Upper lobe of left lung (tissue), 4 donors: ENCODE measurements around the gene RNASET2.

Experiments used
- EP300 ChIP-seq, 4 donors: sonication (generic); formaldehyde crosslinking; IDR thresholded peaks; one replicate each; pipeline ENCODE4 v1.5.1; 2017; ENCODE audit warnings: antibody characterized with exemption in 4 of 4, control low read depth in 2 of 4
- POLR2A ChIP-seq, 4 donors: fragments of 450-650 bp; IDR thresholded peaks; one replicate each; pipeline ENCODE4 v1.5.1; 2016 to 2017; ENCODE audit warnings: antibody characterized with exemption in 4 of 4, mild to moderate bottlenecking in 2 of 4
- TF ChIP-seq, protein P1 (sequence below), 6 experiments: fragments of 450-650 bp in 4 of 6; fragments of 200-600 bp in 2 of 6; sonication (generic) in 2 of 6; IDR thresholded peaks; one replicate each; pipeline ENCODE4 v1.5.1; 2016 to 2019; ENCODE audit warnings: antibody characterized with exemption in 6 of 6

DNA sequence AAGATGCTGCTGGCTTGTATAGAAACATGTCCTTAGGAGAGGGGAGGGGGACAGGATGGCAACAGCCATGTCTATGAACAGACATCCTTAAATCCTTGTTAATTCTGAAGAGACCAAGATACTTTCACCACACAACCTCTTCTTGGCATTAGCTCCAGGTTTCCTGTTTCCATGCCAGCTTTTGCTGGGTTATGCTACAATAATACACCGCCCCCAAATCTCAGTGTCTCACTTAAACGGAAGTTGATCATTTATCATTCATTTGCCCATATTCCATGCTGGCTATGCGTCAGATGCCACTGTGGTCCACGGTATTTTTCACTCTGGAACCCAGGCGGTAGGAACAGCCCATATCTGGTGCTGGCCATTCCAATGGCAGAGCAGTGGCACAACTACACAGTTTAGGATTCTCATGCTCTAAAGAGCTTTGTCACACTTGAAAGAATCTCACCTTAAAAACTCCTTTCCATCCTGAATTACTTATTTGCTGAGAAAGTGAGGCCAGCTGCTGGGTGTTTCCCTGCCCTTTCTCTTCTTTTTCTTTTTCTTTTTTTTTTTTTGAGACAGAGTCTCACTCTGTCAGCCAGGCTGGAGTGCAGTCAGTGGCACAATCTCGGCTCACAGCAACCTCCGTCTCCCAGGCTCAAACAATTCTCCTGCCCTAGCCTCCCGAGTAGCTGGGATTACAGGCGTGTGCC is 3.7 kb upstream of the RNASET2 start:
- TF ChIP-seq EP300 (IDR thresholded peaks at IDR 0.05): no peak
- TF ChIP-seq, protein P1, sequence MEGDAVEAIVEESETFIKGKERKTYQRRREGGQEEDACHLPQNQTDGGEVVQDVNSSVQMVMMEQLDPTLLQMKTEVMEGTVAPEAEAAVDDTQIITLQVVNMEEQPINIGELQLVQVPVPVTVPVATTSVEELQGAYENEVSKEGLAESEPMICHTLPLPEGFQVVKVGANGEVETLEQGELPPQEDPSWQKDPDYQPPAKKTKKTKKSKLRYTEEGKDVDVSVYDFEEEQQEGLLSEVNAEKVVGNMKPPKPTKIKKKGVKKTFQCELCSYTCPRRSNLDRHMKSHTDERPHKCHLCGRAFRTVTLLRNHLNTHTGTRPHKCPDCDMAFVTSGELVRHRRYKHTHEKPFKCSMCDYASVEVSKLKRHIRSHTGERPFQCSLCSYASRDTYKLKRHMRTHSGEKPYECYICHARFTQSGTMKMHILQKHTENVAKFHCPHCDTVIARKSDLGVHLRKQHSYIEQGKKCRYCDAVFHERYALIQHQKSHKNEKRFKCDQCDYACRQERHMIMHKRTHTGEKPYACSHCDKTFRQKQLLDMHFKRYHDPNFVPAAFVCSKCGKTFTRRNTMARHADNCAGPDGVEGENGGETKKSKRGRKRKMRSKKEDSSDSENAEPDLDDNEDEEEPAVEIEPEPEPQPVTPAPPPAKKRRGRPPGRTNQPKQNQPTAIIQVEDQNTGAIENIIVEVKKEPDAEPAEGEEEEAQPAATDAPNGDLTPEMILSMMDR (IDR thresholded peaks at IDR 0.05): no peak
- no peak for TF ChIP-seq POLR2A (IDR thresholded peaks at IDR 0.05)
